Epithelial cell of proximal tubule (primary cell): ENCODE results near the gene KIF26B. TPM values are rescaled to one million over a fixed set of nuclear protein-coding genes. Genes with fewer than 3 reads are reported as not detected.
"Not testable (repeated sequence)": the region's sequence is repeated elsewhere in the genome, so short reads cannot be mapped to it uniquely, and the experiment has no call there.

Experiments
- DNase-seq: peaks from one replicate; pipeline ENCODE4 v3.0.0-alpha.2; 2011; ENCODE audit warnings: low read depth
- H3K4me3 ChIP-seq: 2 replicates; pipeline ENCODE4 v1.5.1; 2011; ENCODE audit warnings: low read depth, mild to moderate bottlenecking, low read length
- total RNA-seq: library from RNA; depleted of rRNA; stranded (reverse); fragments of >200 nt; gene quantifications from 2 replicates; pipeline ENCODE4 v1.2.3, GENCODE V29; 2015
- TF ChIP-seq, protein P1 (sequence below): conservative IDR thresholded peaks from 2 replicates; pipeline ENCODE4 v1.5.1; 2012; ENCODE audit warnings: low read depth, mild to moderate bottlenecking, low read length

KIF26B gene
- total RNA-seq, 1 donor from 2014 or later: 2.8 TPM

DNA sequence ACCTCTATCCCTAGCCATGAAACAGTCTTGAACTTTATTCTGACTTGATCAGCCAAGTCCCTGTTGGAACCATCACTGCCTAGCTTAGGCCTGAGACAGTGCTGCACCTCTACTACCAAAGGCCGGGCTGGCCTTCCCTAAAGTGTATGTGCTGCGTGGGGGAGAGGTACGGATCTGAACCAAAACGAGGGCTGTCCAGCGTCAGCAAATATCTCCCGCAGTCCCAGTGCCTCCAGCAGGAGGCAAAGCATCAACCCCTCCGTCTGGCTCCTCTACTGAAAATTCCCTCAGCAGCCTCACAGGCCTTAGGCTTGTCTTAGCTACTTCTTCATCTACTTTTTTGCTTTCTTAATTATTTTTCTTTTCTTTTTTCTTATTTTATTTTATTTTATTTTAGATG lies 33.3 kb upstream of the KIF26B start:
- DNase-seq: no peak
- TF ChIP-seq, protein P1, sequence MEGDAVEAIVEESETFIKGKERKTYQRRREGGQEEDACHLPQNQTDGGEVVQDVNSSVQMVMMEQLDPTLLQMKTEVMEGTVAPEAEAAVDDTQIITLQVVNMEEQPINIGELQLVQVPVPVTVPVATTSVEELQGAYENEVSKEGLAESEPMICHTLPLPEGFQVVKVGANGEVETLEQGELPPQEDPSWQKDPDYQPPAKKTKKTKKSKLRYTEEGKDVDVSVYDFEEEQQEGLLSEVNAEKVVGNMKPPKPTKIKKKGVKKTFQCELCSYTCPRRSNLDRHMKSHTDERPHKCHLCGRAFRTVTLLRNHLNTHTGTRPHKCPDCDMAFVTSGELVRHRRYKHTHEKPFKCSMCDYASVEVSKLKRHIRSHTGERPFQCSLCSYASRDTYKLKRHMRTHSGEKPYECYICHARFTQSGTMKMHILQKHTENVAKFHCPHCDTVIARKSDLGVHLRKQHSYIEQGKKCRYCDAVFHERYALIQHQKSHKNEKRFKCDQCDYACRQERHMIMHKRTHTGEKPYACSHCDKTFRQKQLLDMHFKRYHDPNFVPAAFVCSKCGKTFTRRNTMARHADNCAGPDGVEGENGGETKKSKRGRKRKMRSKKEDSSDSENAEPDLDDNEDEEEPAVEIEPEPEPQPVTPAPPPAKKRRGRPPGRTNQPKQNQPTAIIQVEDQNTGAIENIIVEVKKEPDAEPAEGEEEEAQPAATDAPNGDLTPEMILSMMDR: no peak
- no peak overlapping the region for H3K4me3 ChIP-seq

GRCh38 chr1:245124241-245124640 lies 30.5 kb upstream of the KIF26B start:
- TF ChIP-seq, protein P1: no peak
- DNase-seq: no peak
- H3K4me3 ChIP-seq: no peak overlapping the region

DNA sequence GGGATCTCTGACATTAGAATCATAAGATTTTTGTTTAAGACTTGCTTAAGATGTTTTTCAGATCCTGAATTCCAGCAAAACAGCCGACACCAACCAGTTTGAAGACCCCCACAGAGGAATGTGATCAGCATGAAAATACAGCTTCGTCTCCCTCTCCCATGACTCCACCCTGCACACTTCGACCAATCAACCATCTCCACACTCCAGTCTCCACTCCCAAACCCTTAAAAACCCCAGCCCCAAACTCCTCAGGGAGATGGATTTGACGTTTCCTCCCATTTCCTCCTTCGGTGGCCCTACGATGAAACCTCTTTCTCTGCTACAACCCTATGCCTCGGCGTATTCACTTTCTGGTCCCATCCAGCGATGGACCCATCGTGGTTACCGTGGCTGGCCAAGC lies 30.1 kb upstream of the KIF26B start:
- no peak for DNase-seq
- H3K4me3 ChIP-seq: no peak overlapping the region
- TF ChIP-seq, protein P1: no peak

- no peak overlapping the region for H3K4me3 ChIP-seq
- TF ChIP-seq, protein P1: no peak
- DNase-seq: no peak
Measured at GRCh38 chr1:245126530-245126929, 28.3 kb upstream of the KIF26B start.

GRCh38 chr1:245128381-245129101 lies 26.2 kb upstream of the KIF26B start:
- TF ChIP-seq, protein P1: no peak
- H3K4me3 ChIP-seq: no peak overlapping the region
- DNase-seq: no peak

- no peak overlapping the region for H3K4me3 ChIP-seq
- TF ChIP-seq, protein P1: no peak
Measured at GRCh38 chr1:245129319-245130240, 25.2 kb upstream of the KIF26B start.

DNA sequence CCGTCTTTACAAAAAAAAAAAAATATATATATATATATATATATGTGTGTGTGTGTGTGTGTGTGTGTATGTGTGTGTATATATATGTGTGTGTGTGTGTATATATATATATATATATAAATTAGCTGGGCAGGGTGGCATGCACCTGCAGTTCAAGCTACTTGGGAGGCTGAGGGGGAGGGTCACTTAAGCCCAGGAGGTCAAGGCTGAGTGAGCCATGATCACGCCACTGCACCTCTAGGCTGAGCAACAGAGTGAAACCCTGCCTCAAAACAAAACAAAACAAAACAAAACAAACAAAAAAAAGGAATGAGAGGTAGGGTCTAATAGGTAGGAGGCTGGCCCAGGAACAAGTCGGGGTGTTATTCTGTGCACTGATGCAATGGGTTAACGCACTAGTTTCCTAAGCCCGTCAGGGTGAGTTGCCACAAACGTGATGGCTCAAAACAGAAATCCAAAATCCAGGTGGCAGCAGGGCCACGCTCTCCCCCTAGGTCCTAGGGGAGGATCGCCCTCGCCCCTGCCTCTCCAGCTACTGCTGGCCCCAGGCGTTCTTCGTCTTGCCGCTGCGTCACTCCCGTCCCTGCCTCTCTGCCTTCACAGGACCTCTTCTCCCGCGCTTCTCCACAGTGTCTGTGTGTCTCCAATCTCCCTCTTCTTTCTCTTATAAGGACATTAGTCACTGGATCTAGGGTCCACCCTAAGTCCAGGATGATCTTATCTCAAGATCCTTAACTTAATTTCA lies 24.3 kb upstream of the KIF26B start:
- DNase-seq, H3K4me3 ChIP-seq: not testable (repeated sequence)

More at GRCh38 chr1:245129319-245130240, 25.2 kb upstream of the KIF26B start:
- no peak for DNase-seq
